ENCODE data around the gene TM9SF1. TPM values are rescaled to one million over a fixed set of nuclear protein-coding genes. Genes with fewer than 3 reads are reported as not detected.
"Not testable (repeated sequence)": the region's sequence is repeated elsewhere in the genome, so short reads cannot be mapped to it uniquely, and the experiment has no call there.

The TM9SF1 gene
- polyA plus RNA-seq, 1 donor: 50.9 TPM

DNA sequence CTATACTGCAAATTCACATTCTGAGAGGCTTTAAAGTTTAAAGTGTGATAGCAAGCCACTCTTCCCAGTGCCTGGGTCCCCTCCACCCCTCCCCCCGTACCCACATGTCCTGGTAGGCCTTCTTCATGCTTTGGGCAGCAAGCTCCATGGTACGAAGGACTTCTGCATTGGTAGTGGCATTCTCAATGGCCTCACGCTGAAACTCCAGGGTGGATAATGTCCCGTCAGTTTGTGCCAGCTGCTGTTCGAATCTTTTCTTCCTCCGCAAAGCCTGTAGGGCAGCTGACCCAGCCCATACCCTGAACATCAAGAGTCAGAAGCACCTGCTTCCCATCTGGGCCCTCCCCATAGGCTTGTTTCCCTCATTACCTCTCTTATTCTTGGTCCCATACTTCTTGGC, 16.1 kb upstream of the TM9SF1 start:
- no peaks in the 10 kb centered on the region for H3K27me3 ChIP-seq (ENCODE audit: control insufficient read depth, insufficient read depth, low read length)
- peaks cover 48% of the 10 kb centered on the region for H3K36me3 ChIP-seq (ENCODE audit: control insufficient read depth, insufficient read depth, low read length)
- no peak overlapping the region for H3K27ac ChIP-seq (ENCODE audit: low read length)
- no peak for DNase-seq
- no peaks in the 10 kb centered on the region for H3K9me3 ChIP-seq (ENCODE audit: control insufficient read depth, low read depth, low read length)
- WGBS (ENCODE audit: insufficient coverage, low lambda C conversion rate): no CpG with 5 or more reads among the region's 6 CpGs
- H3K4me3 ChIP-seq (ENCODE audit: low read length): no peak overlapping the region
- H3K4me1 ChIP-seq (ENCODE audit: control insufficient read depth, insufficient read depth, low read length): peaks cover 18% of the 10 kb centered on the region

DNA sequence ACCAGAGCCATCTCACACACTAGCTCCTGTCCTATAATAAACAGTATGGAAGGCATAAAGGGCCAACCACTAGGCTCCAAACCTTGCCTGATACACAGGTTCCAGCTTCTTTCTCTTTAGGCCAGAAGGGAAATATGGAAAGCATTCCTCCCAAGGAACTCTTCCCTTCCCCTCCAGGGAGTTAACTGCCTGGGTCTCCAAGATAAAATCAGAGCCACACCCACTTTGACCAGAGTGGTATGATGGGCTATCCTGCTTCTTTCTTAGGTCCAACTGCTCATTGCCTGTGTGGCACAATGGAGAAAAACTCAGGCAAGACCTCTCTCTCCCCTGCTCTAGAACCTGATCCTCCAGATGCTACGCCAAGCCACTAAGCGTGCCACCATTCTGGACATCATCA, 12.4 kb upstream of the TM9SF1 start:
- WGBS (ENCODE audit: insufficient coverage, low lambda C conversion rate): no CpG with 5 or more reads among the region's 2 CpGs
- DNase-seq: no peak
- H3K9me3 ChIP-seq (ENCODE audit: control insufficient read depth, low read depth, low read length): no peaks in the 10 kb centered on the region
- no peak overlapping the region for H3K4me3 ChIP-seq (ENCODE audit: low read length)
- H3K27ac ChIP-seq (ENCODE audit: low read length): no peak overlapping the region
- no peaks in the 10 kb centered on the region for H3K27me3 ChIP-seq (ENCODE audit: control insufficient read depth, insufficient read depth, low read length)
- peaks cover 63% of the 10 kb centered on the region for H3K36me3 ChIP-seq (ENCODE audit: control insufficient read depth, insufficient read depth, low read length)
- no peaks in the 10 kb centered on the region for H3K4me1 ChIP-seq (ENCODE audit: control insufficient read depth, insufficient read depth, low read length)

- H3K9me3 ChIP-seq (ENCODE audit: control insufficient read depth, low read depth, low read length): no peaks in the 10 kb centered on the region
- H3K4me1 ChIP-seq (ENCODE audit: control insufficient read depth, insufficient read depth, low read length): no peaks in the 10 kb centered on the region
- H3K36me3 ChIP-seq (ENCODE audit: control insufficient read depth, insufficient read depth, low read length): peaks cover 63% of the 10 kb centered on the region
- H3K27me3 ChIP-seq (ENCODE audit: control insufficient read depth, insufficient read depth, low read length): no peaks in the 10 kb centered on the region
- WGBS (ENCODE audit: insufficient coverage, low lambda C conversion rate): 80% methylated on average over 1 of the region's 5 CpGs
- DNase-seq: no peak
- no peak overlapping the region for H3K4me3 ChIP-seq (ENCODE audit: low read length)
- H3K27ac ChIP-seq (ENCODE audit: low read length): no peak overlapping the region
These were observed 11.9 kb upstream of the TM9SF1 start for GRCh38 chr14:24207104-24207551.

DNA sequence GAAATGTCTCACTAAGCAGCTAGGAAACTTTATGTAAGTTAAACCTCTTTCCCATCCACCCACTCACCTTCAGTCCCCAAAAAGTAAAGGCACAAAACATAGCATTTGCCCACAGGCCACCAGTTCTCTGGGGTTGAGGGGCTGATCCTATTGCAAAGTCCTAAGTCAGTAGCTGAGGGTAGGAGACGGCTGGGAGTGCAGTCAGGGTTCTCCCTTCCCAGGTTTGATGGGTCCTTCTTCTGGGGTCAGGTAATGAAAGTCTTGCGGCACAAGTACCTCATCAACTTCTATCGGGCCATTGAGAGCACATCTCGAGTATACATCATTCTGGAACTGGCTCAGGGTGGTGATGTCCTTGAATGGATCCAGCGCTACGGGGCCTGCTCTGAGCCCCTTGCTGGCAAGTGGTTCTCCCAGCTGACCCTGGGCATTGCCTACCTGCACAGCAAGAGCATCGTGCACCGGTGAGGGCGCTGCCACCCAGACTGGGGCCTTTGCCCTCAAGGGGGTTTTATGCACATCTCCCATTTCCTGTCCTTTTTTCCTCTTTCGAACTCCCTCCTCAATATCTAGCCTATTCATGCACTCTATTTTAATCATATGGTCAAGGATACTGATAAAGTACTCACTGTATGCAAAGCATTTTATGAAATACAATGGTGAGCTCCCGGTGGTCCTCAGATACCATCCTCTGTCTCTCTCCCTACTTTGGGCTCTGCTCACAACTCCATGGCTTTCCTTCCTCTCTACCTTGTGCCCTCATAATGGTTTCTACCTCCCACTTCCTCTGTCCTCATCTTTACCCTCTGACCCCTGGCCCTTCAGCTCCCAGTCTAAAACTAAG, 11.2 kb upstream of the TM9SF1 start:
- DNase-seq: no peak
- H3K4me1 ChIP-seq (ENCODE audit: control insufficient read depth, insufficient read depth, low read length): no peaks in the 10 kb centered on the region
- H3K27me3 ChIP-seq (ENCODE audit: control insufficient read depth, insufficient read depth, low read length): no peaks in the 10 kb centered on the region
- WGBS (ENCODE audit: insufficient coverage, low lambda C conversion rate): 100% methylated on average over 2 of the region's 11 CpGs
- H3K27ac ChIP-seq (ENCODE audit: low read length): no peak overlapping the region
- H3K4me3 ChIP-seq (ENCODE audit: low read length): no peak overlapping the region
- H3K9me3 ChIP-seq (ENCODE audit: control insufficient read depth, low read depth, low read length): no peaks in the 10 kb centered on the region
- H3K36me3 ChIP-seq (ENCODE audit: control insufficient read depth, insufficient read depth, low read length): peaks cover 67% of the 10 kb centered on the region

GRCh38 chr14:24204163-24205146, 9.2 kb upstream of the TM9SF1 start:
- no peak overlapping the region for H3K27ac ChIP-seq (ENCODE audit: low read length)
- no peaks in the 10 kb centered on the region for H3K9me3 ChIP-seq (ENCODE audit: control insufficient read depth, low read depth, low read length)
- no peaks in the 10 kb centered on the region for H3K4me1 ChIP-seq (ENCODE audit: control insufficient read depth, insufficient read depth, low read length)
- no peaks in the 10 kb centered on the region for H3K27me3 ChIP-seq (ENCODE audit: control insufficient read depth, insufficient read depth, low read length)
- WGBS (ENCODE audit: insufficient coverage, low lambda C conversion rate): 100% methylated on average over 3 of the region's 7 CpGs
- no peak overlapping the region for H3K4me3 ChIP-seq (ENCODE audit: low read length)
- no peak for DNase-seq
- H3K36me3 ChIP-seq (ENCODE audit: control insufficient read depth, insufficient read depth, low read length): peaks cover 53% of the 10 kb centered on the region

DNA sequence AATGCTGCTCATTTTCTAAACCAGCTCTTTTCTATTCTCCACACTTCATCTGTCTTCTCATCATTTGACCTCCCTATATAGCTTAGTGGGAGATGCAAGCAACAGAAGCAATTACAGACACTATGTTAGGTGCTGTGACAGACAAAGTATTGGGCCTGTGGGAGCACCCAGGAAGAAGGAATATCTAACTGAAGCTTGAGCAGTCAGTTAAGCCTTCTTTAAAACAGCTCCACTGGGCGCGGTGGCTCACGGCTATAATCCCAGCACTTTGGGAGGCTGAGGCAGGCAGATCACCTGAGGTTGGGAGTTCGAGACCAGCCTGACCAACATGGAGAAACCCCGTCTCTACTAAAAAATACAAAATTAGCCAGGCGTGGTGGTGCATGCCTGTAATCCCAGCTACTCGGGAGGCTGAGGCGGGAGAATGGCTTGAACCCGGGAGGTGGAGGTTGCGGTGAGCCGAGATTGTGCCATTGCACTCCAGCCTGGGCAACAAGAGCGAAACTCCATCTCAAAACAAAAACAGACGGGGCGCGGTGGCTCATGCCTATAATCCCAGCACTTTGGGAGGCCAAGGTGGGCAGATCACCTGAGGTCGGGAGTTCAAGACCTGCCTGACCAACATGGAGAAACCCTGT, 8.1 kb upstream of the TM9SF1 start:
- peaks cover 44% of the 10 kb centered on the region for H3K36me3 ChIP-seq (ENCODE audit: control insufficient read depth, insufficient read depth, low read length)
- DNase-seq; H3K4me3 ChIP-seq (ENCODE audit: low read length); H3K27me3 ChIP-seq (ENCODE audit: control insufficient read depth, insufficient read depth, low read length); H3K4me1 ChIP-seq (ENCODE audit: control insufficient read depth, insufficient read depth, low read length); H3K9me3 ChIP-seq (ENCODE audit: control insufficient read depth, low read depth, low read length); H3K27ac ChIP-seq (ENCODE audit: low read length): not testable (repeated sequence)
- WGBS (ENCODE audit: insufficient coverage, low lambda C conversion rate): no CpG with 5 or more reads among the region's 16 CpGs

DNA sequence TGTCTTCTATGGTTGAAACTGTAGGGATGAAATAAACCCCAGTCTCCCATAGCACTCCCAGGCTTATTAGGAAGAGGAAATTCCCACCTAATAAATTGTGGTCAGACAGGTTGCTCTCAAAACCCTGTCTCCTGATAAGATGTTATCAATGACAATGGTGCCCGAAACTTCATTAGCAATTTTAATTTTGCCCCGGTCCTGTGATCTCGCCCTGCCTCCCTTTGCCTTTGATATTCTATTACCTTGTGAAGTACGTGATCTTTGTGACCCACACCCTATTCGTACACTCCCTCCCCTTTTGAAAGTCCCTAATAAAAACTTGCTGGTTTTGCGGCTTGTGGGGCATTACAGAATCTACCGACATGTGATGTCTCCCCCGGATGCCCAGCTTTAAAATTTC, 7.3 kb upstream of the TM9SF1 start:
- not testable (repeated sequence) for DNase-seq; H3K27ac ChIP-seq (ENCODE audit: low read length); H3K9me3 ChIP-seq (ENCODE audit: control insufficient read depth, low read depth, low read length); H3K27me3 ChIP-seq (ENCODE audit: control insufficient read depth, insufficient read depth, low read length); H3K4me3 ChIP-seq (ENCODE audit: low read length)
- WGBS (ENCODE audit: insufficient coverage, low lambda C conversion rate): 80% methylated on average over 3 of the region's 8 CpGs
- Histone ChIP-seq H3K4me1 (ENCODE audit: control insufficient read depth, insufficient read depth, low read length) (peaks cover 14% of the 10 kb centered on the region), H3K36me3 (ENCODE audit: control insufficient read depth, insufficient read depth, low read length) (peaks cover 35% of the 10 kb centered on the region)

GRCh38 chr14:24198814-24199524, 3.7 kb upstream of the TM9SF1 start:
- WGBS (ENCODE audit: insufficient coverage, low lambda C conversion rate): no CpG with 5 or more reads among the region's 7 CpGs
- Histone ChIP-seq H3K9me3 (ENCODE audit: control insufficient read depth, low read depth, low read length) (peaks cover 6% of the 10 kb centered on the region), H3K27ac (ENCODE audit: low read length) (peak overlapping the region; percentile 54), H3K4me1 (ENCODE audit: control insufficient read depth, insufficient read depth, low read length) (peaks cover 30% of the 10 kb centered on the region), H3K4me3 (ENCODE audit: low read length) (no peak overlapping the region), H3K36me3 (ENCODE audit: control insufficient read depth, insufficient read depth, low read length) (peaks cover 14% of the 10 kb centered on the region), H3K27me3 (ENCODE audit: control insufficient read depth, insufficient read depth, low read length) (no peaks in the 10 kb centered on the region)
- peak in 1 of 2 donors; percentile 79 for DNase-seq

DNA sequence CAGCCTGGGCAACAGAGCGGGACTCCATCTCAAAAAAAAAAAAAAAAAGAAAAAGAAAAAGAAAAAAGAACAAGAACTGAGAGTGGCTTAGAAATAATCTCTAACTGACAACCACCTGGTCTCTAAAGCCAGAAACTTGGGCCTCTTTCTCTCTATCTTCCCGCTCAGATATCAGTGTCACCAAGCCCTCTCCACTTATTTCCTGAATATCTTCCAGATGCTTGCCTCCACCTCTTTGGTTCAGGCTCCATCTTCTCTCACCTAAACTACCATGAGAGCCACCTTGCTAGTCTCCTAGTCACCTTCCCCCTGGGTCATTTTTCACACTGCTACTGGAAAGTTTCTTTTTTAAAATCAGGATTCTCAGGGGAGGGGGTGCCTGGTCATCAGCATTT, 1.8 kb upstream of the TM9SF1 start:
- H3K27me3 ChIP-seq (ENCODE audit: control insufficient read depth, insufficient read depth, low read length): no peaks in the 10 kb centered on the region
- 89% methylated on average over 1 of the region's 2 CpGs for WGBS (ENCODE audit: insufficient coverage, low lambda C conversion rate)
- DNase-seq: no peak
- H3K27ac ChIP-seq (ENCODE audit: low read length): peak overlapping the region; percentile 40
- H3K9me3 ChIP-seq (ENCODE audit: control insufficient read depth, low read depth, low read length): peaks cover 6% of the 10 kb centered on the region
- peaks cover 21% of the 10 kb centered on the region for H3K36me3 ChIP-seq (ENCODE audit: control insufficient read depth, insufficient read depth, low read length)
- H3K4me3 ChIP-seq (ENCODE audit: low read length): peak overlapping the region; percentile 96
- H3K4me1 ChIP-seq (ENCODE audit: control insufficient read depth, insufficient read depth, low read length): peaks cover 30% of the 10 kb centered on the region

Measured in large intestine (tissue), 3 donors.